Activated naive CD8-positive, alpha-beta T cell treated with anti-CD3 and anti-CD28 coated beads, Interleukin-2, amount 10 ng/mL, durations not matched to agents 7 days and 5 days (primary cell): ENCODE measurements around the gene TXNRD2. TPM values are rescaled to one million over a fixed set of nuclear protein-coding genes. Genes with fewer than 3 reads are reported as not detected.

Experiments used
- ATAC-seq: fragments of 150-1000 bp; cut with Tn5 transposase; one replicate; pipeline ENCODE4 v1.10.0; 2021; ENCODE audit warnings: low read depth, moderate library complexity
- POLR2A ChIA-PET: fragments of 350-600 bp; sonication (Branson Sonifier 250); formaldehyde crosslinking; loops from one replicate; lab custom pipeline; 2021; ENCODE audit warnings: antibody characterized with exemption; lab: Charles Lee
- DNase-seq: peaks from one replicate; pipeline ENCODE4 v3.0.0; 2021
- H3K27ac Mint-ChIP-seq: one replicate; pipeline ENCODE4 v1.8.0; 2022; ENCODE audit warnings: mild to moderate bottlenecking, mixed read lengths
- H3K27me3 Mint-ChIP-seq: one replicate; pipeline ENCODE4 v1.8.0; 2022; ENCODE audit warnings: mild to moderate bottlenecking, moderate library complexity, mixed read lengths
- H3K36me3 Mint-ChIP-seq: one replicate; pipeline ENCODE4 v1.8.0; 2021; ENCODE audit warnings: mild to moderate bottlenecking, mixed read lengths
- H3K4me1 Mint-ChIP-seq: one replicate; pipeline ENCODE4 v1.8.0; 2021; ENCODE audit warnings: mixed read lengths
- H3K4me3 Mint-ChIP-seq: one replicate; pipeline ENCODE4 v1.8.0; 2022; ENCODE audit warnings: mild to moderate bottlenecking, moderate library complexity, mixed read lengths
- H3K9me3 Mint-ChIP-seq: one replicate; pipeline ENCODE4 v1.8.0; 2021; ENCODE audit warnings: mixed read lengths
- total RNA-seq, 2 experiments: library from RNA; stranded (reverse); gene quantifications; one replicate each; pipeline ENCODE4 v1.2.3, GENCODE V29; 2021

TXNRD2 gene
- total RNA-seq, 2 experiments from 2014 or later: 20.7 to 20.8 TPM

DNA sequence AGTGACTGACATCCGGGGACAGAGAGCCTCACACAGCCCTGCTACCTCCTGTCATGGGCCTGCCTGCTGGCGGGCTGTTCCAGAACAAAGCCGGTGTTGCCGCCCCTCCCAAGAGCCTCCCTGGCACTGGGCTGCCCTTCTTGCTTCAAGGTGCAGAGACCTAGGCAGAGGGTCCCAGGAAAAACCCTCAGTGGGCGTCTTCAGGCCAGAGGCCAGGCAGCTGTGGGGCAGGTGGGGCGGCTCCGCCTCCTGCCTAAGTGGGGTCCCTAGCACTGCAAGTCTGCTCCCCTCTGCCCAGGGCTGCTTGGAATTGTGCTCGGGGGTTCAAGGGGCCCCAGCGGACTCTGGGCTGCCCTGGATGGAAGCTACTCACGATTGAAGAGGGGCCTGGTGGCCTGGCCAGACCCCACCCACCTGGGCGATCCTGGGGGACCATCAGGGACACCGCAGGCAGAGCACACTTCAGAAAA, 66.5 kb downstream of the TXNRD2 start:
- ATAC-seq: no peak
- Mint-ChIP-seq H3K9me3 (no peaks in the 10 kb centered on the region), H3K36me3 (no peaks in the 10 kb centered on the region), H3K27me3 (no peaks in the 10 kb centered on the region), H3K27ac (no peak overlapping the region), H3K4me1 (peaks cover 2% of the 10 kb centered on the region), H3K4me3 (no peak overlapping the region)
- DNase-seq: peak; percentile 31
- POLR2A ChIA-PET: no interaction called here

DNA sequence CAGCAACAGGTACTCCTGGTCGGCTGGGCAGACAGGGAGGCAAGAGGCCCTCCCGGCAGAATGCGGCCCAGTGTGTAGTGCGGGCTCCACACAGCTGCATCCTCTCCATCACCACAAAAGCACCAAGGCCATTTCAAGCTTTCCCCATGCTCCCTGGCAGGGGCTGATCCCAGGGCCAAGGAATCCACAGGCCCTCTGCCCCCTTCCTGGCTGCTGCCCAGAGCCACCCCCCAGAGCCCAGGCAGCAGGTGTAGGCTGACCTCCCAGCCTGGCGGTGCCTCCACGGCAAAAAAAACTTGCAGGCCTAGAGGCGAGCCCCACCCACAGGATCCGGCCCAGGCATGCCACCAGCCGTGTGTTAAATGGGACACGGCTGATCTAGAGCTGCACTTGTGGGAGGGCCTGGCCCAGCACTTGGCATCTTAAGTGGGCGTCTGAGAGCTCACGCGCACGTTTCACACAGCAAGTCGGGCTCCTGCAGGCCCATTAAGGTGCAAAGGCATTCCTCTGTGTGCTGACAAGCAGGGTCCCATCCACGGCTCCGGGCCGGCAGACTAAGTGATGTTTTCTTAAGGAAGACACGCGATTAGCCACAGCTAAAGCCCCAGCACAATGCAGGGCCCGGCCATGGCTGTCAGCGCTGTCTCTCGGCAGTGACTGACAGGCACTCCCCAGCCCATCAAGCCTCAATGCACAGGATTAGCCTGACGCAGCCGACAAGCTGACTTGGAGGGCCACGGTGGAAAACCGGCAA, 67.1 kb downstream of the TXNRD2 start:
- H3K27ac Mint-ChIP-seq: peak overlapping the region; percentile 34
- ATAC-seq: peak; percentile 64
- POLR2A ChIA-PET: no interaction called here
- no peak overlapping the region for H3K4me3 Mint-ChIP-seq
- peak; percentile 45 for DNase-seq
- peaks cover 2% of the 10 kb centered on the region for H3K4me1 Mint-ChIP-seq
- no peaks in the 10 kb centered on the region for H3K9me3 Mint-ChIP-seq
- no peaks in the 10 kb centered on the region for H3K36me3 Mint-ChIP-seq
- H3K27me3 Mint-ChIP-seq: no peaks in the 10 kb centered on the region

GRCh38 chr22:19873960-19874306, 67.7 kb downstream of the TXNRD2 start:
- POLR2A ChIA-PET: no interaction called here
- peak overlapping the region; percentile 34 for H3K27ac Mint-ChIP-seq
- H3K36me3 Mint-ChIP-seq: no peaks in the 10 kb centered on the region
- DNase-seq: no peak
- H3K4me3 Mint-ChIP-seq: no peak overlapping the region
- H3K9me3 Mint-ChIP-seq: no peaks in the 10 kb centered on the region
- peaks cover 2% of the 10 kb centered on the region for H3K4me1 Mint-ChIP-seq
- ATAC-seq: no peak
- no peaks in the 10 kb centered on the region for H3K27me3 Mint-ChIP-seq

DNA sequence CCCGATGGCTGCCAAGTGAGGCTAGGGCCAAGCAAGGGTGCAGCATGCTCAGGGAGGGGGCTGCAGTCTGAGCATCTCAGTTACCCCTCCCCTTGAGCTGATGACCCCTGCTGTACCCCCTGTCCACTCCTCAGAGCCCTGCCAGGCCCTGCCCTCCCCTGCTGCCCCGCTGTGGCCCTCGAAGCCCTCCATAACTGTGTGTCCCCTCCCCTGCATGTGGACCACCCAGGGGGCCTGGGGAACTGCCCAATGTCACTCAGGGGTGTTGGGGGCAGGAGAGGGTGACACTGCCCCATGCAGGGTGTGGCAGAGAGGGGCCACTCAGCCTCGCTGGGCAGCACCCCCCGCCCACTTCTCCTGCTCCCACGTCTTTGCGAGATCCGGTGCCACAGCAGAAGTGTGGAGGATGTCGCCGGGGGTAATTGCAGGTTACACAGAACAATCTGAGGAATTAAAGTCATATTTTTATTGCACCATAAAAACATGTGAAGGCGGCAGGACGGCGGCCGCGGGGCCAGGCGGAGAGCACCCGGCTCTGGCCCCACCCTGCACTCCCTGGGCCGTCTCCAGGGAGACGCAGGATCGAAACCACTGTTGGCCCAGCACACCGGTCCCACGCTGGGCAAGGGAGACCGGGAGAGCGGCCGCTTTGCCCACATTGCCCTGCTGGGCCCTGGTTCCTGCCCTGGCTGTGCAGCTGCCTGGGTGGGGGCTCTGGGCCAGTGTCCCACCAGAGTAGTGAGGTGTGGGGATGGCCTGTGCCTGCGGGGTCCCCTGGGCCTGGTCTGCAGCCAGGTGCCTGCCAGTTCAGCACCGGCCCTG, 68.3 kb downstream of the TXNRD2 start:
- Mint-ChIP-seq H3K36me3 (no peaks in the 10 kb centered on the region), H3K4me3 (no peak overlapping the region), H3K4me1 (peaks cover 2% of the 10 kb centered on the region), H3K9me3 (no peaks in the 10 kb centered on the region), H3K27me3 (no peaks in the 10 kb centered on the region), H3K27ac (no peak overlapping the region)
- POLR2A ChIA-PET: no interaction called here
- ATAC-seq (no peak), DNase-seq (peak; percentile 28)

DNA sequence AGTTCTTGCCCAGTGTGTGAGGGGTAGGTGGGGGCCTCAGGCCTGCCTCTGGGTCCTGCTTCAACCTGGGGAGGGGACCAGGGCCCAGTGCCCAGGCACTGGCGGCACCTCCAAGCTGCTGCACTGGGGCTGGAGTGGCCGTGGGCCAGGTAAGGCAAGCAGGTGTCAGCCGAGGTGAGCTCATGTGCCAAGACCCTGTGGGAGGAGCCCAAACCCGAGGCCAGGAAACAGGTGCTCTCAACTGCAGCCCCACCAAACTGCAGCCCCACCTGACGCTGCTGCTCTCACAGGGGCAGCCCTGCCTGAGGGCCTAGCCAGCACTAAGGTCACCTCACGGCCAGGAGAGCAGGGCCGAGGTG, 68.9 kb downstream of the TXNRD2 start:
- no peaks in the 10 kb centered on the region for H3K27me3 Mint-ChIP-seq
- ATAC-seq (no peak), DNase-seq (peak; percentile 28)
- H3K27ac Mint-ChIP-seq: no peak overlapping the region
- H3K36me3 Mint-ChIP-seq: no peaks in the 10 kb centered on the region
- no peaks in the 10 kb centered on the region for H3K9me3 Mint-ChIP-seq
- peaks cover 2% of the 10 kb centered on the region for H3K4me1 Mint-ChIP-seq
- H3K4me3 Mint-ChIP-seq: no peak overlapping the region
- POLR2A ChIA-PET: no interaction called here

DNA sequence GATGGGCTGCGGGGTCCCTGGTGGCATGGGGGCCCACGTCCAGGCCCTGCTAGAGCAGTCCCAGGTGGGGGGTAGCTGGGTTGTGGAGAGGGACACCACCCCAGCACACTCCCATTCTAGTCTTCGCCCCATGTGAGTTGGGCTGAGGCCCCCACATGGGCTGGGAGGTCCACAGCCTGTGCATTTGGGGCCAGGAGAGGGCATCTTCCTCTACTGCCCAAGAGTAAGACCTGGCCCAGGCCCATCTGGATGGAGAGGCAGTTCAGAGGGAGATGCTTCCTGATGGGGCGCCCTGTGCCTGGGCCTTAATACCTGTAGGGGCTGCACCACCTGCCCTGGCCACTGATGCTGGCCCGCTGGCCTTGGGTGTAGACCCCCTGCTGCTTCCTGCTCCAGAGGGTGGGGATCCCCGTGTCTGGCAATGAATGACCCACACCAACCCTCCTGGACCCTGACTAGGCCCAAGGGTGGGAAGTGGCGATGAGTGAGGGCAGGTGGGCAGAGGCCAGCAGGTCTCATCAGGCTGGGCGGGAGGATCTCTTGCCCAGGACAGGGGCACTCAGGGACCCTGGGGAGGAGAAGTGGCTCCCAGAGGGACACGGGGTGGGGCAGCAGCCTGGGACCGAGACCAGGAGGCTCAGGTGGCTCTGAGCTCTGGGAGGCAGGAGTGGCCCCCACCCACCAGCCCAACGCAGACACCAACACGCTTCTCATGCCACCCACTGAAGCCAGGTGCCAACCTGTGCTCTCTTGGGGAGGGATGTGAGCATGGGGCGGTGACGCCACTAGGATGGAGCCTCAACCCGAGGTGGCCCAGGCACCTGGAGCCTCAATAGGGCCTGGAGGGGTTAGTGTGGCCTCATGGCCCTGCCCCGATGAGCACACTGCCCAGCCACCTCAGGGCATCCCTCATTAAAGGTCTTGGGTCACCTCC, 69.5 kb downstream of the TXNRD2 start:
- H3K4me3 Mint-ChIP-seq: no peak overlapping the region
- H3K36me3 Mint-ChIP-seq: no peaks in the 10 kb centered on the region
- H3K4me1 Mint-ChIP-seq: no peaks in the 10 kb centered on the region
- no peak overlapping the region for H3K27ac Mint-ChIP-seq
- DNase-seq (peak; percentile 27), ATAC-seq (no peak)
- H3K27me3 Mint-ChIP-seq: no peaks in the 10 kb centered on the region
- H3K9me3 Mint-ChIP-seq: no peaks in the 10 kb centered on the region
- POLR2A ChIA-PET: interaction anchor here (1.1 kb wide), 1 partner anchor 18 kb away, joined by 3 read pairs; the partner anchor contains the start of genes GNB1L and RTL10

- no peaks in the 10 kb centered on the region for H3K4me1 Mint-ChIP-seq
- no peak overlapping the region for H3K4me3 Mint-ChIP-seq
- POLR2A ChIA-PET: interaction anchor here (0.7 to 1.1 kb wide), 2 partner anchors 17 to 23 kb away, joined by 3 read pairs; partner anchors contain the start of genes GNB1L and RTL10
- ATAC-seq: no peak
- no peaks in the 10 kb centered on the region for H3K36me3 Mint-ChIP-seq
- no peaks in the 10 kb centered on the region for H3K27me3 Mint-ChIP-seq
- H3K9me3 Mint-ChIP-seq: no peaks in the 10 kb centered on the region
- H3K27ac Mint-ChIP-seq: no peak overlapping the region
- peak; percentile 28 for DNase-seq
Observed at GRCh38 chr22:19871023-19871844, 70.4 kb downstream of the TXNRD2 start.

- no peak overlapping the region for H3K4me3 Mint-ChIP-seq
- POLR2A ChIA-PET: interaction anchor here (0.7 to 1.1 kb wide), 2 partner anchors 16 to 24 kb away, joined by 3 read pairs; partner anchors contain the start of genes GNB1L and RTL10
- no peaks in the 10 kb centered on the region for H3K4me1 Mint-ChIP-seq
- no peaks in the 10 kb centered on the region for H3K9me3 Mint-ChIP-seq
- ATAC-seq: no peak
- peak; percentile 23 for DNase-seq
- no peaks in the 10 kb centered on the region for H3K36me3 Mint-ChIP-seq
- no peaks in the 10 kb centered on the region for H3K27me3 Mint-ChIP-seq
- H3K27ac Mint-ChIP-seq: no peak overlapping the region
Observed at GRCh38 chr22:19870153-19871022, 71.2 kb downstream of the TXNRD2 start.

DNA sequence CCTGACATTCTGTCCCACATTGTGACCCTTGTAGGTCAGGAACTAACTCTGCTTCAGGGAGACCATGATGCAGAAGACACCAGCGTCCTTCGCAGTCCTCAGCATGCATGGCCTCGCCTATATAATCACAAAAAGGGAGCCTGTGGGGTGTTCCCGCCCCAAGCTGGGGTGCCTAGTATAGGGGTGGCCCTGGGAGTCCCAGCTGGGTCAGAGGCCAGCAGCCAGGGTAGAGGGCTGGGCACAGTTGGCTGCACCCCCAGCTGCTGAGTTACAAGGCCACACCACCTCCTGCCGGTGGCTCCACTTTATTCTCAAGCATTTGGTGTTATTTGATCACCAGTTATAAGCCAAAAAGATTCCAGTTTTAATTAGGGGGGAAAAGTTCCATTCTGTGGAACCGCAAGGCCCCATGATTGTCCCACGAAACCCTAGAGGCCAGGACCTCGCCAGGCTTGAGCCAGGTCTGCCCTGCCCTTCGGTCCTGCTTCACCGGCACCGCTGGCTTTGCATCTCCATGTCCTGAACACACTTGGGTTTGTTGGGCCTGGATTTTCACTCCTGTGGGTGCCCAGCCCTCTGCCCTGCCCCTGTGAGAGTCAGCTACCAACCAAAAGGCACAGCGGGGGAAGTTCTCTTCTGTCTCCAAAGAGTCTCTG, 72.0 kb downstream of the TXNRD2 start:
- DNase-seq (peak; percentile 18), ATAC-seq (no peak)
- POLR2A ChIA-PET: interaction anchor here (1.1 kb wide), 1 partner anchor 14 kb away, joined by 3 read pairs; no protein-coding TSS in a partner anchor
- H3K27ac Mint-ChIP-seq: no peak overlapping the region
- H3K27me3 Mint-ChIP-seq: no peaks in the 10 kb centered on the region
- H3K36me3 Mint-ChIP-seq: no peaks in the 10 kb centered on the region
- H3K9me3 Mint-ChIP-seq: no peaks in the 10 kb centered on the region
- H3K4me1 Mint-ChIP-seq: no peaks in the 10 kb centered on the region
- H3K4me3 Mint-ChIP-seq: no peak overlapping the region

- H3K4me1 Mint-ChIP-seq: no peaks in the 10 kb centered on the region
- POLR2A ChIA-PET: interaction anchor here (1.1 kb wide), 1 partner anchor 14 kb away, joined by 3 read pairs; no protein-coding TSS in a partner anchor
- peak; percentile 21 for DNase-seq
- H3K9me3 Mint-ChIP-seq: no peaks in the 10 kb centered on the region
- H3K4me3 Mint-ChIP-seq: no peak overlapping the region
- H3K36me3 Mint-ChIP-seq: no peaks in the 10 kb centered on the region
- H3K27ac Mint-ChIP-seq: no peak overlapping the region
- no peaks in the 10 kb centered on the region for H3K27me3 Mint-ChIP-seq
- no peak for ATAC-seq
Observed at GRCh38 chr22:19868773-19869471, 72.7 kb downstream of the TXNRD2 start.

- H3K36me3 Mint-ChIP-seq: no peaks in the 10 kb centered on the region
- no peaks in the 10 kb centered on the region for H3K4me1 Mint-ChIP-seq
- no peak for DNase-seq
- H3K27me3 Mint-ChIP-seq: no peaks in the 10 kb centered on the region
- H3K4me3 Mint-ChIP-seq: no peak overlapping the region
- ATAC-seq: no peak
- H3K27ac Mint-ChIP-seq: no peak overlapping the region
- no peaks in the 10 kb centered on the region for H3K9me3 Mint-ChIP-seq
- POLR2A ChIA-PET: interaction anchor here (1.1 kb wide), 1 partner anchor 13 kb away, joined by 3 read pairs; no protein-coding TSS in a partner anchor
Observed at GRCh38 chr22:19868333-19868732, 73.3 kb downstream of the TXNRD2 start.
